Left cardiac atrium (tissue), 4 donors: Measurements from ENCODE around the gene MN1. TPM values are rescaled to one million over a fixed set of nuclear protein-coding genes. Genes with fewer than 3 reads are reported as not detected.

Experiments used
- ATAC-seq, 2 donors: fragments of 200-7000 bp; cut with Tn5 transposase; one replicate each; pipeline ENCODE4 v1.9.1; 2020; ENCODE audit warnings: mild to moderate bottlenecking in 2 of 2, moderate library complexity in 2 of 2
- DNase-seq: peaks from one replicate; pipeline ENCODE4 v3.0.0-alpha.2; 2020
- intact Hi-C, 2 donors: fragments of 100-400 bp; cut with DNase I; formaldehyde crosslinking; loops; one replicate each; pipeline versions ENCODE4 v1.14.1 to v1.15.1; 2022 to 2023
- total RNA-seq, 2 donors: library from RNA; stranded (reverse); fragmentation: NEBNext Ultra II Directional; extraction: Animal tissue kit (Norgen Biotek cat#: 25700); gene quantifications; one replicate each; pipeline ENCODE4 v1.2.1, GENCODE V29; 2021
- donor health status: DM: no; HTN: yes; CAD: no.
- donor health status: DM: no; HTN: yes; CAD: no; lungs with severe emphysema.
- donor health status: DM: yes; HTN: yes; CAD: no.
- donor health status: Dilated cardiomyopathy.

Gene MN1
- total RNA-seq, 2 donors from 2014 or later = 12.8 to 13.1 TPM

DNA sequence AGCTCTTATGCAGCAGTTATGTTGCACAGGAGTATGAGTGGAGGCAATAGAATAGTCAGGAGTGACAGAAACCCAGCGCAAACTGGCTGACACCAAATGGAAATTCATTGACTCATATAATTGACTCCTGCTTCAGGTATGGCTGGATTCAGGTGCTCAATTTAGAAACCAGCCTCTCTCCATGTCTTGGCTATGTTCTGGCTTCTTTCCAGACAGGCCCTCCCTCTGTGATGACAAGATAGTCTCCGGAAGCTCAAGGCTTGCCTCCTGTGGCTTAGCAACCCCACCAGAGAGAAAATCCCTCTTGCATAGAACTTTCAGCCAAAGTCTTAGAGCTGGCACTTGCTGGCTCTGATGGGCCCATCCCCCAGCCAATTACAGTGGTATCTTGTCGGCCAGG lies 28.1 kb upstream of the MN1 start:
- DNase-seq (no peak), ATAC-seq (no peak)
- intact Hi-C loops = no loop called here

DNA sequence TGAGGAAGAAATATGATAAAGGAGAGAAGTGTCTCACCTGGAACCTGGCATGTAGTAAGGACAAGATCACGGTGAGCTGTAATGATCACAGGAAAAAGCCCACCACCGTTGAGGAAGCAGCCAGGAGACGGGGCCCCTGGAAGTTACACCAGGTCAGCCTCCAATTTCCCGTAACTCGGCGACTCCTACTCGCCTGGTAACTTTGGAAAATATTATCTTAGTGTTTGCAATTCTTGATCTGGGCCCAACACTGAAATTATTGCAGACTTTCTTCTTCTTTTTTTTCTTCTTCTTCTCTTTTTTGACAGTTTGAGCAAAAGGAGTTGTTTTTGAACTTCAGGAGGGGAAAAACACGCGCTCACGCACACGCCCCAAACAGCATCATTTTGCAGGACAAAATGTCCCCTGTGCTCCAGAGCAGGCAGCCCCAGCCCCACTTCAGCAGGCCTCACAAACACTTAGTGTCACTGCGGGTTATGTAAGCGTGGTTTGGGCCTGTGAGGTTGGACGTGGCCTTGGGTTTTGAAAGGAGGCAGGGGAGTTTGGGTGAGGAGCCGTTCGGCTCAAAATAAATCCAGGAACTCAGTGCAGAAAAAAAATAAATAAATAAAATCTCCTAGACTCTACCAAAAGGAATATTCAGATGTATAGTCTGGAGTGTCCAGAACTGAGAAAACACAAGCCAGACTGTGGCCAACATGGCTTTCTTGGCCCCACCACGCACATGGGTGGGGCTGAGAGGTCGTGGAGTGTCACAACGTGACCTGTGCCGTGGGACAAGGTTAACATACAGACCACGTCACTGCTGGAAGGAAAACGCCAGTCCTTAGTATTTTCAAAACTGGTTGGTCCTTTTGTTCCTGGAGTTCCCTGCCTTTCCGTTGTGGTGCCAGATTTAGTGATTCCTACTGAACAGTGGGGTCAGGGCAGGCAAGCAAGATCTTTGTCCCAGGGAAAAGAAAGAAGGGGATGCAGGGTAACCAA lies 26.3 kb upstream of the MN1 start:
- intact Hi-C loops = no loop called here
- ATAC-seq = peak; percentile 41 to 78
- DNase-seq = no peak

DNA sequence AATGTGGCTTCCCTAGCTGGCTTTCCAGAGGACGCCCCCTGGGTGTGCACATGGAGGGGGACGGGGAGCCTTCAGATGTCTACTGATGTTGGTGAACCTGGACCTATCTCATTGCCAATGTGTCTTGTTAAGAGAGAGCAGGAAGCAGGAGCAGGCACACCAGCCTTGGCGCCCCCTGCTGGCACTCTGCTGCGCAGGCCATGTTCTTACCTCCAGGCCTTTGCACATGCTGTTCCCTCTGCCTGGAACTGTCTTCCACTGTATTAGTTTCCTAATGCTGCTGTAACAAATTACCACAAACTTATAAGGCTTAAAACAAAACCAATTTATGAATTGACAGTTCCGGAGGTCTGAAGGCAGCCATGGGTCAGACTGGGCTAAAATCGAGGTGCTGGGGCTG lies 23.6 kb upstream of the MN1 start:
- DNase-seq (no peak), ATAC-seq (no peak)
- intact Hi-C loops = no loop called here

DNA sequence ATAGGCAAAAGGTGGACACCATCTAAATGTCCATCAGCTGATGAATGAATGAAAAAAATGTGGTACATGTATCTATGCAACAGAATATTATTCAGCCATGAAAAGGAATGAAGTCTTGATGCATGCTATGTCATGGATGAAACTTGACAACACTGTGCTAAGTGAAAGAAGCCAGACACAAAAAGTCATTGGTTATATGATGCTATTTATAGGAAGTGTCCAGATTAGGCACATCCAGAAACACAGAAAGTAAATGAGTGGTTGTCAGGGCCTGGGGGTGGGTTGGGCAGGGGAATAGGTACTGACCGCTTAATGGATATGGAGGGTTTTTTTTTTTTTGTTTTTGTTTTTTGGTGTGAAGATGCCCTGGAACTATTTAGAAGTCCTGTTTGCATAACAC lies 21.7 kb upstream of the MN1 start:
- DNase-seq (no peak), ATAC-seq (no peak)
- intact Hi-C loops = no loop called here

DNA sequence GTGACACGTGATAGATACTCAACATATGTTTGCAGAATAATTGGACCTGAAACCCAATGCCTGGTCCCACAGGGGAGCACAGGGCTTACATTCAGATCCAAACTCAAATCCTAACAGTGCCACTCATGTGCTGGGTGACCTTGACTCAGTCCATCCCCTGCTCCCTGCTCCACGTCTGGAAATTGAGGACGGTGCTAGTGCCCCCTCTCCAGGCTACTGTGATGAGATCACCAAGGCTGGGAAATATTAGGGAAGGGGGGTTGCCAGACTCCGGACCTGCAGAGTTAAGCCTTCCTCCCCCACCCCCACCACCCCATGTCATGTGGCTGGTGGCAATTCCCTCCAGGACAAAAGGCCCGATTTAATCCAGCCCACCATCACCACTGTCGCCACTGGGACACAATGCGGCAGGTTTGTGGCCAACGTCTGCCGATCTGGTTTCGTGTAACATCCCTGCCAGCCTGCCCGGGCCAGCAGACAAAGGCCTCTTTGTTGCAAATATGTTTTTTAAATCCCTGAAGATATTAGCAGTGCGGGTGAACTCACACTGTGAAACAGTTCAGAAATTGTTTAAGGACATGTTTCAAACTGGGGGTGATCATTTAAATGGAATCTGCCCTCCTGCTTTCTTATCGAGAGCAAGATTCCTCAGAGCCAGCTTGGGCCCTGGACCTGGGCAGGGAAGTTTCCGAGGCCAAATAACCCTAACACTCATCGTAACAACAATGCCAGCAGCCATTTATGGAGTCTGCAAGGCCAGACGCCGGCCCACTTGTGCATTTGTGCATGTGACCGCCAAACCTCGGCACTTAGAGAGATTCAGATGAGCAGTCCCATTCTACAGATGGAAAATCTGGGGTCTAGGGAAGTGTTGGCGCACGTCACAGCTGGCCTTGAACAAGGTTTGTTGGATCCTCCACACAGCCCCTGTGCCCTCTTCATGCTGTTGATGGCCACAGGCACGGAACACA lies 19.6 kb upstream of the MN1 start:
- intact Hi-C loops = no loop called here
- DNase-seq = no peak
- ATAC-seq = peak; percentile 38 to 61

DNA sequence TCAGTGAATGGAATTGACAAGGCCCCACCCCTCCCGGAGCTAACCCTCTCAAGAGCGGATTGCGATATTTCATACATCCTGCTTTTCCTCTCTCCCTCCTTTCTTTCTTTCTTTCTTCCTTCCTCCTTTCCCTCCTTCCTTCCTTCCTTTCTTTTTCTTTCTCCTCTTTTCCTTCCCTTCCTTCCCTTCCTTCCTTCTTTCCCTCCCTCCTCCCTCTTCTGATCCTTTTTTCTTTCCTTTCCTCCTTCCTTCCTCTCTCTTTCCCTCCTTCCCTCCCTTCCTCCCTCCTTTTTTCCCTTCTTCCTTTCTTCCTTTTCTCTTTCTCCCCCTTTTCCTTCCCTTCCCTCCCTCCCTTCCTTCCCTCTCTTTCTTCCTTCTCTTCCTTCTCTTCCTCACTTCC lies 15.0 kb upstream of the MN1 start:
- intact Hi-C loops = no loop called here
- no peak for DNase-seq
- ATAC-seq = no peak

DNA sequence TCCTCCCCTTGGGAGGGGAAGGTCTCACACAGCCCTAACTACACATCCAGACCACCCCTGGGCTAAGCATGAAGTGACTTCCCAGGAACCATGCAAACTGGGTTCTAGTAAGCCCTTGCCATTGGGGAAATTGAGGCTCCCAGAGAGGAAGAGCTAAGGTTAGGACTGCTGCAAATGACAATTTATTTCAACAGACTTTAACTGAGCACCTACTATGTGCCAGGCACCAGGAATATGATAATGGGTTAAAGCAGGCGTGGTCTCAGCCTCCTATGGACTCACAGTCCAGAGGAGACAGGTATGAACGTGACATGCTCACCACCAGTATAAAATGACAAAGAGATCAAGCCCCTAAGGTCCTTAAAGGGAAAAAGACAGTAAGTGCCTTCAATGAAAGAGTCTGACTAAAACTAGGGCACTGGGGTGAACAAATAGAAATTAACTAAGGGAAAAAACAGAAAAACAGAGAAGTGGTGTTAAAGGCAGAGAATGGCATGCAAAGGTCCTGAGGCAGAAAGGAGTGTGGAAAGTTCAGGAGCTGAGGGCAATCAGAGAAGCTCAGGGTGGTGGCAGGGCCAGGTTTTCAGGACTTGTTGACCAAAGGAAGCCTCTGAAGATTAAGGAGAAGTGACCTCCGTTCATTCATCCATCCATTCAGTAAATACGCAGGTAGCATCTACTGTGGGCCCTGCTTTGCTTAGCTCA lies 14.4 kb upstream of the MN1 start:
- intact Hi-C loops = no loop called here
- ATAC-seq = no peak
- DNase-seq = no peak

DNA sequence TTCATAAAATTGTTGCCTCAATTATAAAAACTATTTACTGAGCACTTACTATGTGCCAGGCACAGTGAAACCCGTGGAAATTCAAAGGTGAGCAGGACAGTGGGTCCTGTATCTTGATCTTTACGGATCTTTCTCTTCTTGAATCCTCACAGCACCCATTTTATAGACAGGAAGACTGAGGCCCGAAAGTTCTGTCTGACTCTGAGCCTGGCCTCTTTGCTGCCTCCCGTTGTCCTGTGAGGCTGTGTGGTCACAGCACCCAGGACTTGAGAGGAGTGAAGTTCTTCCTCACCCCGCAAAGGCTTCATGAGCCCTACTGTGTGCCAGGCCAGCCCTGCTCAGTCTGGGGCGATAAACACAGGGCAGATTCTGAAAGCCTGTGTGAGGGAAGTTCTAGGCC lies 13.4 kb upstream of the MN1 start:
- DNase-seq (no peak), ATAC-seq (no peak)
- intact Hi-C loops = no loop called here

DNA sequence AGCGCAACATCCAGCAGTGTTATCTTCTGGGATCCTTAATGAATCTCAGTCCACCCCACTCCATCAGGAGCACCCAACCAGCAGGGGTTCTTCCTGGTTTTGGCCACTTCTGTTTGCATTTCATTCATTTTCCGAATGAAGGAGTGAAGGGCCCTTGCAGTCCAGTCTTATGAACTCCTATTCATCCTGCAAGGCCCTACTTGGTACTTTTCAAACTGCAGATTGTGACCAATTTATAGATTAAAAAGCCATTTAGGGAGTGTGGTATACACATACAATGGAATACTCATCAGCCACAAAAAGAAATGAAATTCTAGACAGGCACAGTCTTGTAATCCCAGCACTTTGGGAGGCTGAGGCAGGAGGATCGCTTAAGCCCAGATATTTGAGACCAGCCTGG lies 10.2 kb upstream of the MN1 start:
- no peak for DNase-seq

DNA sequence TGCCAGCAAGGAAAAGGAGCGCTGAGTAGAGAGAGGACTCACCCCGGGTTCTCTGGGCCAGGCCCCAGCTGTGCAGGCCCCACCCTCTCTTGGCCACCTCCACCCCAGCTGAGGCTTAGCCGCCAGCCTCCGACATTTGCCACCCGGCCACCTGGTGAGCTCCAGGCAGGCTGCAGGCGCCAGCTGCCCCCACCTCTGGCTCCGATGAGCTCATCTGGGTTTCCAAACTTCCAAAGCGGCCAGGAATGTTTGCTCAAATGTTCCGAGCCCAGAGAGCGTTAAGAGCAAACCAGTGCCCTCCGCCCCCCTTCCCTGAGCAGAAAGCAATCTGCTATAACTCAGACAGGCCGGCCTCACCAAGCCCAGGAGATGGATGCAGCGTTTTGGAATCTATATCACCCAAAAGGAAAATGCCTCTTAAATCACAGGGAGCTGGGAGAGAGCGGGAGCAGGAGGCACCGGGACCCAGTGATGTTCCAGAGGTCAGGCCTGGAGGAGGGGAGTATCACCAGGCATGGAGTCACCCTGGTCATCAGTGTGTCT lies 9.1 kb upstream of the MN1 start:
- intact Hi-C loops = no loop called here
- peak; percentile 78 for DNase-seq
- peak; percentile 80 to 87 for ATAC-seq

More for the DNA sequence above, 10.2 kb upstream of the MN1 start:
- intact Hi-C loops = no loop called here
- ATAC-seq = no peak

DNA sequence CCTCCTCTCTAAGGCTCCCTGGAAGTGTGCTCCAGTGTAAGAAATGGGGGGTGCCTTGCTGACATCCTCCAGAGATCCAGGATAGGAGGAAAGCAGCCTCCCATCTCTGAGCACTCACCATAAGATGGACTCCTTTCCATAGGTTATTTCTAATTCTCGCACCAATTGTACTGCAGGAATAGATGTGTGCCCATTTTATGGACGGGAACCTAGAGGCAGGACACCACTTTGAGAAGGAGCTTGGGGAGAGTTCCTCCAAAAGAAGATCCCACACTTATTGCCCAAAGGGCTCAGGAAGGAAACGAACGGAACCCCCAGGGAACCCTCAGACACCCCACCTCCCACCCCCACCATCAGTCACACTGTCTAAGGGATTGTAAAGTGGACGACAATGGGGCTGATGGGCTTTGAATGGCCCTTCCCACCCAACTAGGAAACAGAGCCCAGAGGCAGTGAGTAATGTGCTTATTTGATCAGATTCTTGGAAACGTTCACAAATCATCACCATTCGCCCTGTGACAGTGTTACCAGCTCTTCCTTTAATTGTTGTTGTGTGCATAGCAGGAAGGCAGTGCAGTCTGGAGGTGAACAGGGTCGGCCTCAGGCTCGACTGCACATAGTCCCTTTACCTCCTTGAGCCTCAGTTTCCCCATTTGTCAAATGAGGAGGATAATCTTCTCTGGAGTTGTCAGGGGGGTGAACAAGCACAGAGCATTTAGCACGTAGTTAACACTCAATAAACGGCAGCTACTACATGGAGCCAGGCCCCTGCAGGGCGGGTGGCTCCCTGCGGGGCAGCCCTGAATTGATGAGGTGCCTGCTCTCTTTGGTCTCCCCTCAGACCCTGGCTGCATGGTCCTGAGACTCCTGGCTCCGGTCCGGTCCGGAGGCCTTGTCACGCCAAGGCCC lies 8.4 kb upstream of the MN1 start:
- ATAC-seq (peak in 1 of 2 donors; percentile 48), DNase-seq (no peak)
- intact Hi-C loops = loop anchor here (10.0 kb wide), 2 partner anchors 1055 to 1125 kb away; no protein-coding TSS in a partner anchor

DNA sequence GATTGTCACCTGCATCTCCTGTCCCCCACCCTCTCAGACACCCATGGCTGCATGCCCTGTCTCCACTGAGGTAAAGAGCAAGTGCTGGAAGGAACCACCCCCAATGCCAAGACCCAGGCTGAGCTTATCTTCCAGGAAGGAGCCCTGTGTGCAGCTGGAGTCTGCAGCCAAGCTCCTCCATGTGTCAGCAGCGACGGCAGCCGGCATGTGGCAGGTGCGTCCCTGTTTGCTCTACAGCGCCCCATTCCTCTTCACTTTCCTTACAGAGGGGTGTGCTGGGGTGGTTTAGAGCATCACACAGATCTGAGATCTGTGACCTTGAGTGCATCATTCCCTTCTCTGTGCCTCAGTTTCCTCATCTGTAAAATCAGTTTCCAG lies 7.7 kb upstream of the MN1 start:
- intact Hi-C loops = loop anchor here (10.0 kb wide), 2 partner anchors 1054 to 1124 kb away; no protein-coding TSS in a partner anchor
- ATAC-seq (no peak), DNase-seq (no peak)

DNA sequence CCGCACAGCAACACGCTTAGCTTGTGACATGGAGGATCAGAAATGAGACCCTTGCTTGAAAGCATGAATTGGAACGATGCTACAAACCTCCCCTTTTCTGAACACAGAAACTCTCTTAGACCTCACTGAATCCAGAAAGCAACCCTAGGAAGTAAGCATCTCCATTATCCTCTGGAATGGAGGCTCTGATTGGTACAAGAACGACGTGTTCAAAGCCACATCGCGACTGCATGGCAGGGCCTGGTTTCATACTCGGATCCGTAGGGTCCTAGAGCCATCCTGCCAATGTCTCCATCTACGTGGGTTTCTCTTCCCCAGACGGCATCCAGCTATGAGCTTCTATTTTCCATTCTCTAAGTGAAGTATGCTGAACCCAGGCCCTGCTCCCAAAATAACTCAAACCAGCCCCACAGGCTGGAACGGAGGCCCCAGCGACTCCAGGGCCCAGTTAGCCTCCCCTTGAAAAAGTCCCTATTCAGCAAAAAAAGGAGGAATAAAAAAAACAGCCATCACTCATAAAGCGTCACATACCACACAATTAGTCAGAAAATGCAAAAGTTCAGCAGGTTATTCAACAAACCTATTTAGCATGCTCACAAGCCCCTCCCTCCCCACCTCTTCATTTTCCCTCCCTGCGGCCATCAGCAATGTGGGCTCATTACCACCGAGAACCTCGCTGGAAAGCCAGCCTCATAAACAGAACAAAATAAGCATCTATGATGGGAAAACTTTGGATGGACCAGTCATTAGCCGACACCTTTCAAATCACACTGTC lies 7.1 kb upstream of the MN1 start:
- no peak for DNase-seq
- no peak for ATAC-seq
- intact Hi-C loops = loop anchor here (10.0 kb wide), 2 partner anchors 1054 to 1124 kb away; no protein-coding TSS in a partner anchor

DNA sequence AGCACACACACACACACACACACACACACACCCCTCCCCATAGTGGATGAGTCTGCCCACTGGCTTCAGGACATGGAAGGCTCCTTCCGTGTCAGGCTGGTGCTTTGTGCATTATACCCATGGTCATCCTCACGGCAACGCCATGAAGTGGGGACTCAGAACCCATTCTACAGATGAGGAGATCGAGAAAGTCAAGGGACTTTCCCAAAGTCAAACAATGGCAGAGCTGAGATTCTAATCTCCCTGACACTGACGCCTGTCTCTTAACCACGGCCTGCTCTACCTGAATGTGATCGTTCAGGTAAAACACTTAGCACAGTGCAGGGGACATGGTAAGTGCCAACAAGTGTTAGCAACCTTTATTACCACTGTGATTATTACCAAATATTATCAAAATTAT lies 4.3 kb upstream of the MN1 start:
- intact Hi-C loops = loop anchor here (2.0 to 10.0 kb wide), 3 partner anchors 399 to 1121 kb away; no protein-coding TSS in a partner anchor
- ATAC-seq = no peak
- DNase-seq = no peak

DNA sequence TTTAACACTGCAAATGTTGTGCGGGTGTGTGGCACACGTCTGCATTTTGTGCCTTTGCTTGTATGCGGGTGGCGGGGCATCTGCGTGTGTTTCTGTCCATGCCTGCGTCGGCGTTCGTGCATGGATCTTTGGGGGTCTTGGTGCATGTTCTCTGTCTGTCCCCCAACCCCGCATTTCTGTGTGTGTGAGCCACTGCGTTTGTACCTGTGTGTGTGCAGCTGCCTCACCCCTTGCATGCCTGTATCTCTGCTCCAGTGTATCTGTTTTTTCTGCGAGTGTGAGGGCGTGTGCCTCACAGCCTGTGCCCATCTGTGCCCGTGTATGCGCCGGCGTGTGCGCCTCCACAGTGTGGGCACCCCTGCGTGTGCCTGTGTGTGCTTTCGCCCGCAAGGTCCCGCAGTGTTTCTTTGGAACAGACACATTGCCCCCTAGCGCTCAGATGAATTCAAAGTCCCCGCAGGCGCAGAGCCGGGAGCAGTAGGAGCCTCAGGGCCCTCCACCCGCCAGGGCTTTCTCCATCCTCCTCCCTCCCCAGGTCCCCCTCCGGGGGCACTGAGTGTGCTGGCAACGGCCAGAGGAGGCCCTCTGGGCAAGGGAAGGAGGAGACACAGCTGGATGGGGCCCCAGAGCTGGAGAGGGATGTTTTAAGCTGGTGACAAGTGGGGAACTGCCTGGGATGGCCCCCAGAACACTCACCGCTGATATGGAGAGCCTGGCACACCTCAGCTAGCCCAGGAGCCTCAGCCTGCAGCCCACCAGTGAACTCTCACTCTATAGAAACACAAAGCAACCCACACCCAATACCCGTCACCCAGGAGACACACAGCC lies 3.1 kb upstream of the MN1 start:
- intact Hi-C loops = loop anchor here (5.0 to 10.0 kb wide), 6 partner anchors 167 to 1120 kb away; no protein-coding TSS in a partner anchor
- peak; percentile 78 for DNase-seq
- ATAC-seq = peak; percentile 38 to 43

DNA sequence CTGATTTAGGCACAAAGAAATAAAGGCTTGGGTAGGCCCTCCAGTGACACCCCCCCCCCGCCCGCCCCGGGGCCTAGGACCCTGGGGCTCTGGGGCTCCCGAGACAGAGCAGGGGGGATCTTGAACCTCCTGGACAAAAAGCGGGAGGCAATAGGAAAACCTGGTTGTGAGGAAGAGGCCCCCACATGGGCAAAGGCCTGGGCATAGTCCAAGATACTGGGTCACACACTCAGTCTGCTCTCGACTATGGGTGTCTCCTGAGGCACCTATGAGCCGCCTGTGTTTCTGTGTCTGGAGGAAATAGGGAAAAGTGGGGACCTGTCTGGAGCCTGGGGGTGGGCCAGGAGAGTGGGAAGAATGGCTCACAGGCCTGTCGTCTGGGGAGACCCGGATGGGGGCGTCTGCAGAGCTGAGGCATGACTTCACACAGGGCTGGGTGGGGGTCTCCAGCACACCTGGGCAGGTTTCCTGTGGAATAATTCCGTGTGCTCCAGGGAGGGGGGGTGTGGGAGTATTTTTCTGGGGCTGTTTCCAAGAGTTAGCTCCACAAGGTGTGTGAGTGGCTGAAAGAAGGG lies 2.4 kb upstream of the MN1 start:
- no peak for ATAC-seq
- DNase-seq = no peak
- intact Hi-C loops = loop anchor here (5.0 to 10.0 kb wide), 6 partner anchors 167 to 1119 kb away; no protein-coding TSS in a partner anchor
